Osteocyte (in vitro differentiated cells): ENCODE results near the gene LARP4B. TPM values are rescaled to one million over a fixed set of nuclear protein-coding genes. Genes with fewer than 3 reads are reported as not detected.

Source experiments
- DNase-seq: peaks from one replicate; pipeline ENCODE4 v3.0.0; 2021; ENCODE audit warnings: mixed read lengths; ENCODE audit not compliant: unreplicated experiment; ENCODE audit errors: extremely low spot score
- H3K27ac Mint-ChIP-seq: one replicate; pipeline ENCODE4 v1.8.0; 2021; ENCODE audit warnings: mild to moderate bottlenecking, mixed read lengths; ENCODE audit not compliant: unreplicated experiment
- H3K27me3 Mint-ChIP-seq: one replicate; pipeline ENCODE4 v1.8.0; 2021; ENCODE audit warnings: mixed read lengths; ENCODE audit not compliant: unreplicated experiment
- H3K36me3 Mint-ChIP-seq: one replicate; pipeline ENCODE4 v1.8.0; 2021; ENCODE audit warnings: mixed read lengths; ENCODE audit not compliant: unreplicated experiment
- H3K4me1 Mint-ChIP-seq: one replicate; pipeline ENCODE4 v1.8.0; 2021; ENCODE audit warnings: mixed read lengths; ENCODE audit not compliant: unreplicated experiment
- H3K4me3 Mint-ChIP-seq: one replicate; pipeline ENCODE4 v1.8.0; 2021; ENCODE audit warnings: mild to moderate bottlenecking, moderate library complexity, mixed read lengths; ENCODE audit not compliant: unreplicated experiment
- H3K9me3 Mint-ChIP-seq: one replicate; pipeline ENCODE4 v1.8.0; 2021; ENCODE audit warnings: mixed read lengths; ENCODE audit not compliant: unreplicated experiment
- CTCF ChIP-seq: fragments of 200-600 bp; sonication (generic); IDR thresholded peaks from 2 replicates; pipeline ENCODE4 v1.5.0; 2021; ENCODE audit warnings: antibody characterized with exemption, mild to moderate bottlenecking, moderate library complexity
- total RNA-seq: library from RNA; stranded (reverse); gene quantifications from 2 replicates; pipeline ENCODE4 v1.2.1, GENCODE V29; 2021

LARP4B gene
- total RNA-seq, 1 donor from 2014 or later: 79.6 TPM

GRCh38 chr10:958856-959255 is 27.4 kb upstream of the LARP4B start:
- Mint-ChIP-seq H3K4me3 (no peak overlapping the region), H3K36me3 (no peaks in the 10 kb centered on the region)

GRCh38 chr10:958106-958505 is 26.6 kb upstream of the LARP4B start:
- no peak for TF ChIP-seq CTCF
- Mint-ChIP-seq H3K27ac (no peak overlapping the region), H3K36me3 (no peaks in the 10 kb centered on the region), H3K9me3 (no peaks in the 10 kb centered on the region), H3K4me3 (no peak overlapping the region), H3K27me3 (peaks cover 11% of the 10 kb centered on the region), H3K4me1 (no peaks in the 10 kb centered on the region)
- no peak for DNase-seq

More at GRCh38 chr10:958856-959255, 27.4 kb upstream of the LARP4B start:
- H3K4me1 Mint-ChIP-seq: no peaks in the 10 kb centered on the region
- no peak overlapping the region for H3K27ac Mint-ChIP-seq
- no peaks in the 10 kb centered on the region for H3K9me3 Mint-ChIP-seq
- no peak for TF ChIP-seq CTCF
- DNase-seq: no peak
- peaks cover 8% of the 10 kb centered on the region for H3K27me3 Mint-ChIP-seq

- no peak for TF ChIP-seq CTCF
- H3K4me3 Mint-ChIP-seq: no peak overlapping the region
- H3K27ac Mint-ChIP-seq: no peak overlapping the region
- DNase-seq: no peak
- H3K9me3 Mint-ChIP-seq: no peaks in the 10 kb centered on the region
- no peaks in the 10 kb centered on the region for H3K36me3 Mint-ChIP-seq
- H3K4me1 Mint-ChIP-seq: no peaks in the 10 kb centered on the region
- H3K27me3 Mint-ChIP-seq: peaks cover 13% of the 10 kb centered on the region
Observed at GRCh38 chr10:955820-956217, 24.3 kb upstream of the LARP4B start.

DNA sequence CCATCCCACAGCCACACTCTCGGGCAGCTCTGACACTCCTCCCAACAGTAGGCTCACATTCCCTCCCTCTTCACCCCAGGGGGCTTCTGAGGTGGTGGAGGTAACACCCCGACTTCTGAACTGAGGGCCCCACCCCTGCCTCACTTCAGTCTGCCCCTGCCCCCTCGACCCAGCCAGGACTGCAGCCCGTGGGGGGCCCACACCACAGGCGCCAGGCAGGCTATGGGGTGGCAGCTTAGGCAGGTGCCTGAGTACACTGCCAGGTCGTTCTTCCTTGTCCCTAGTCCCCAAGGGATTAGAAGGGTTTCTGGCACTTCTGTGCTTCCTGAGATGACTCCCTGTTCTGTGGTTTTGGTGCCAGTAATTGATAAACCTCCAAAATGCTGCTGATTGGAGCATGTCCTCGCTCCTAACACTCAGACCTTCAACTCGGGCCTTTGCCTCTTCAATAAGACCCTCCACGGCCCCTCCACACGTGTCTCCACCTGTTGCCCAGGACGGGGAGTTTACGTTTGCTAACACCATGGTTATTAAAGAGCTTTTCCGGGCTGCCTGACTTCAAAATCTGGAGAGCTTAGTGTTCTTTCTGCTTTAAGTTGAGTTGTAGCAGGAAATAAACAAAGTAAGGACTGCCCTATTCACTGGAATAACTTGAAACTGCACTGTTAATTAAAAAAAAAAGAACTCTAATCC is 23.8 kb upstream of the LARP4B start:
- DNase-seq: no peak
- H3K4me3 Mint-ChIP-seq: no peak overlapping the region
- no peaks in the 10 kb centered on the region for H3K36me3 Mint-ChIP-seq
- H3K4me1 Mint-ChIP-seq: no peaks in the 10 kb centered on the region
- TF ChIP-seq CTCF: no peak
- H3K27ac Mint-ChIP-seq: no peak overlapping the region
- no peaks in the 10 kb centered on the region for H3K9me3 Mint-ChIP-seq
- peaks cover 13% of the 10 kb centered on the region for H3K27me3 Mint-ChIP-seq

DNA sequence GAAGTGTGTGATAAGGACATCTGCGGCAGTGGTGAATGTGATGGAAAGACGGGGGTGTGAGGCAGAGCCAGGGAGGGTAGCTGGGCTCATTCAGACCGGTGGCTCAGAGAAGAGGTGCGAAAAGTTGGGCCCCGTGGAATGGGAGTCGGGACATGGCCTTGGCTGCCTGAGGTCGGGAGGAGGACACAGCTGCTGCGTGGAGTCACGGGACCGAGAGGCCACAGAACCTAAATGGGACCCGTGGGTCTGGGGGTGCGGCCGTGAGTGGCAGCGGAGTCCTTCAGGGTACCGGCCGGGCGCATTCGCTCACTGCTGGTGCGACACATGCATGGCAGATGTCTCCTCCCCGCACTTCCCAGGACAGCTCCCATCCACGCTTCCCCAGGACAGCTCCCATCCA is 22.9 kb upstream of the LARP4B start:
- TF ChIP-seq CTCF: no peak
- Mint-ChIP-seq H3K27ac (no peak overlapping the region), H3K9me3 (no peaks in the 10 kb centered on the region), H3K27me3 (peaks cover 16% of the 10 kb centered on the region), H3K36me3 (no peaks in the 10 kb centered on the region), H3K4me1 (no peaks in the 10 kb centered on the region), H3K4me3 (no peak overlapping the region)
- DNase-seq: no peak
